ENCODE measurements around the gene FAM120A. TPM values are rescaled to one million over a fixed set of nuclear protein-coding genes. Genes with fewer than 3 reads are reported as not detected.

The FAM120A gene
- total and polyA plus RNA-seq, 2 of the 13 experiments (the other 11 are each of a cell fraction or from before 2014, with no cell fraction given), result 41.3 to 44.4 TPM

GRCh38 chr9:93562157-93562556 is 110.7 kb downstream of the FAM120A start:
- Histone ChIP-seq H3K4me2 (ENCODE audit: low read depth, low read length) (no peak overlapping the region), H3K27me3 (ENCODE audit: control insufficient read depth in 1 of 2, insufficient read depth in 2 of 2, low read length in 2 of 2) (no peaks in the 10 kb centered on the region; a peak in 1 of 5 replicates), H2AFZ (ENCODE audit: low read length) (no peak overlapping the region), H3K4me1 (ENCODE audit: insufficient read depth, low read length) (peaks cover 7% of the 10 kb centered on the region), H3K36me3 (replicated peaks in 1 of 2; ENCODE audit: control insufficient read depth in 1 of 2, insufficient read depth in 2 of 2, low read length in 2 of 2) (peaks cover 26 to 62% of the 10 kb centered on the region in 2 experiments), H3K79me2 (ENCODE audit: insufficient read depth, low read length) (no peaks in the 10 kb centered on the region), H4K20me1 (ENCODE audit: insufficient read depth, low read length) (no peaks in the 10 kb centered on the region), H3K27ac (ENCODE audit: extremely low read length, insufficient read depth, low read length) (no peak overlapping the region), H3K4me3 (replicated peaks in 1 of 3; ENCODE audit: insufficient read depth in 1 of 3, low read depth in 2 of 3, low read length in 3 of 3) (no peak overlapping the region), H3K9ac (ENCODE audit: insufficient read depth, low read depth, low read length) (no peak overlapping the region), H3K9me3 (ENCODE audit: low read length) (no peaks in the 10 kb centered on the region)
- ChIA-PET CTCF (ENCODE audit: low intra/inter-chr PET ratio, low total read pairs) (no interaction called here), POLR2A (no interaction called here)
- BruUV-seq (replicated peaks), result no TSS peak
- intact Hi-C loops (cut with micrococcal nuclease; ENCODE audit: unreplicated experiment), result no loop called here
- TF ChIP-seq ZNF747 (CRISPR knock-in tag; IDR thresholded peaks at IDR 0.05; ENCODE audit: borderline replicate concordance), result no peak
- TF ChIP-seq HMG20B (CRISPR knock-in tag; conservative IDR thresholded peaks at IDR 0.05), result no peak
- TF ChIP-seq CEBPB (IDR thresholded peaks at IDR 0.05; ENCODE audit: borderline replicate concordance, low read depth, low read length), result no peak
- no peak for TF ChIP-seq PAWR (CRISPR knock-in tag; IDR thresholded peaks at IDR 0.05; ENCODE audit: borderline replicate concordance)
- TF ChIP-seq HOXA5 (CRISPR knock-in tag; IDR thresholded peaks at IDR 0.05), result no peak
- TF ChIP-seq POLR2G (IDR thresholded peaks at IDR 0.05; ENCODE audit: low read depth, low read length), result no peak
- TF ChIP-seq ZBTB20 (CRISPR knock-in tag; IDR thresholded peaks at IDR 0.05; ENCODE audit: borderline replicate concordance, low read depth), result no peak
- no peak for TF ChIP-seq IKZF1 (IDR thresholded peaks at IDR 0.05)
- no peak for TF ChIP-seq EEA1 (CRISPR knock-in tag; IDR thresholded peaks at IDR 0.05; ENCODE audit: borderline replicate concordance)
- TF ChIP-seq EED (CRISPR knock-in tag; IDR thresholded peaks at IDR 0.05), result no peak
- TF ChIP-seq RAD21 (CRISPR knock-in tag; IDR thresholded peaks at IDR 0.05), result no peak
- DNase-seq (ENCODE audit: low spot score) (no peak), FAIRE-seq (no peak), ATAC-seq (no peak)
- in situ Hi-C loops (cut with HindIII; ENCODE audit: extremely low pct_ligation_motif_present, low pct_unique_long_range_greater_than_20kb), result no loop called here
- 96% methylated on average over 1 of the region's 2 CpGs for WGBS (ENCODE audit: low lambda C conversion rate)

All from HepG2 (cell line).